Thyroid gland (tissue), 4 donors: Measurements from ENCODE around the gene MSH3. TPM values are rescaled to one million over a fixed set of nuclear protein-coding genes. Genes with fewer than 3 reads are reported as not detected.
"Not testable (repeated sequence)": the region's sequence is repeated elsewhere in the genome, so short reads cannot be mapped to it uniquely, and the experiment has no call there.

Source experiments
- DNase-seq, 2 donors: peaks; one replicate each; pipeline ENCODE4 v3.0.0-alpha.2; 2019
- H3K27ac ChIP-seq, 3 donors: fragments of 200-600 bp; sonication (generic); 1 replicate in 2 of 3; 2 replicates in 1 of 3; pipeline ENCODE4 v1.5.1; 2016 to 2019; ENCODE audit warnings: mild to moderate bottlenecking in 1 of 3, moderate library complexity in 1 of 3
- H3K27me3 ChIP-seq: fragments of 200-600 bp; sonication (generic); one replicate; pipeline ENCODE4 v1.5.1; 2019
- H3K36me3 ChIP-seq, 2 donors: fragments of 200-600 bp; sonication (generic); one replicate each; pipeline ENCODE4 v1.5.1; 2016 to 2019
- H3K4me1 ChIP-seq, 2 donors: fragments of 200-600 bp; sonication (generic); one replicate each; pipeline ENCODE4 v1.5.1; 2017 to 2019
- H3K4me3 ChIP-seq, 3 donors: fragments of 200-600 bp; sonication (generic); replicated peaks in 1 of 3; 1 replicate in 2 of 3; 2 replicates in 1 of 3; pipeline ENCODE4 v1.5.1; 2016; ENCODE audit warnings: mild to moderate bottlenecking in 1 of 3
- H3K9me3 ChIP-seq: fragments of 200-600 bp; sonication (generic); one replicate; pipeline ENCODE4 v1.5.1; 2017
- POLR2A ChIP-seq, 2 donors: fragments of 450-650 bp; IDR thresholded peaks; one replicate each; pipeline ENCODE4 v1.6.1; 2017; ENCODE audit warnings: antibody characterized with exemption in 2 of 2, mild to moderate bottlenecking in 2 of 2, moderate library complexity in 1 of 2
- WGBS, 2 donors: methylation state at CpG; one replicate each; pipeline ENCODE4 v1.1.5; 2017; 5-methylcytosine and 5-hydroxymethylcytosine counted together
- intact Hi-C: fragments of 100-400 bp; cut with DNase I; formaldehyde crosslinking; loops from one replicate; pipeline ENCODE4 v1.15.1; 2023
- total RNA-seq, 4 donors: library from RNA; depleted of rRNA; stranded (reverse); fragments of >200 nt; gene quantifications; one replicate each; pipeline ENCODE4 v1.2.3, GENCODE V29; 2016
- TF ChIP-seq, protein P1 (sequence below), 6 experiments: fragments of 200-600 bp in 3 of 6; fragments of 450-650 bp in 3 of 6; sonication (generic) in 3 of 6; IDR thresholded peaks; one replicate each; pipeline ENCODE4 v1.5.1; 2016 to 2019; ENCODE audit warnings: antibody characterized with exemption in 6 of 6, mild to moderate bottlenecking in 2 of 6, inconsistent platforms in 1 of 6, moderate library complexity in 1 of 6

Gene MSH3
- total RNA-seq, 4 donors from 2014 or later, result 25.9 to 45.0 (median 26.1) TPM

- peaks cover 0 to 7% of the 10 kb centered on the region in 2 donors for H3K36me3 ChIP-seq
- H3K27ac ChIP-seq, result no peak overlapping the region
- no peak overlapping the region for H3K4me3 ChIP-seq
- TF ChIP-seq, protein P1, sequence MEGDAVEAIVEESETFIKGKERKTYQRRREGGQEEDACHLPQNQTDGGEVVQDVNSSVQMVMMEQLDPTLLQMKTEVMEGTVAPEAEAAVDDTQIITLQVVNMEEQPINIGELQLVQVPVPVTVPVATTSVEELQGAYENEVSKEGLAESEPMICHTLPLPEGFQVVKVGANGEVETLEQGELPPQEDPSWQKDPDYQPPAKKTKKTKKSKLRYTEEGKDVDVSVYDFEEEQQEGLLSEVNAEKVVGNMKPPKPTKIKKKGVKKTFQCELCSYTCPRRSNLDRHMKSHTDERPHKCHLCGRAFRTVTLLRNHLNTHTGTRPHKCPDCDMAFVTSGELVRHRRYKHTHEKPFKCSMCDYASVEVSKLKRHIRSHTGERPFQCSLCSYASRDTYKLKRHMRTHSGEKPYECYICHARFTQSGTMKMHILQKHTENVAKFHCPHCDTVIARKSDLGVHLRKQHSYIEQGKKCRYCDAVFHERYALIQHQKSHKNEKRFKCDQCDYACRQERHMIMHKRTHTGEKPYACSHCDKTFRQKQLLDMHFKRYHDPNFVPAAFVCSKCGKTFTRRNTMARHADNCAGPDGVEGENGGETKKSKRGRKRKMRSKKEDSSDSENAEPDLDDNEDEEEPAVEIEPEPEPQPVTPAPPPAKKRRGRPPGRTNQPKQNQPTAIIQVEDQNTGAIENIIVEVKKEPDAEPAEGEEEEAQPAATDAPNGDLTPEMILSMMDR (IDR thresholded peaks at IDR 0.05), result no peak
- no peak for TF ChIP-seq POLR2A (IDR thresholded peaks at IDR 0.05)
- H3K9me3 ChIP-seq, result no peaks in the 10 kb centered on the region
- DNase-seq, result no peak
- no peaks in the 10 kb centered on the region for H3K27me3 ChIP-seq
- WGBS, 2 donors, result 56 to 68% methylated on average over 3 of the region's 3 CpGs
- intact Hi-C loops, result no loop called here
- H3K4me1 ChIP-seq, result no peaks in the 10 kb centered on the region
These were observed 216.0 kb downstream of the MSH3 start for GRCh38 chr5:80870442-80870841.

DNA sequence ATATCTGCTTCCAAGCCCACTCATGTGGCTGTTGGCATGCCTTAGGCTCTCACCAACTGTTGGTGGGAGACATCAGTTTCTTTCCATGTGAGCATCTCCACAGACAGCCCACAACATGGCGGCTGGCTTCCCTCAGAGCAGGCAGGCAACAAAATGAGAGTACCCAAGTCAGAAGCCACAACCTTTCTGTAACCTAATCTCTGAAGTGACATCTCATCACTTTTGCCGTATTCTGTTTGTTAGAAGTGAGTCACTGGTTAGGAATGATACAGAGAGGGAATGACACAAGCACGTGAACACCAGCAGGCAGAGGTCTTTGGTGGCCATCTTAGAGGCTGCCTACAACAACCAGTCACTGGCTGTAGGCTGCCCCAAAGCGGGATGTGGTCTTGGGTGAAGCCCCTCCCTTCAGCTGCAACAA is 217.1 kb downstream of the MSH3 start:
- intact Hi-C loops, result no loop called here
- TF ChIP-seq, protein P1 (IDR thresholded peaks at IDR 0.05), result no peak
- TF ChIP-seq POLR2A (IDR thresholded peaks at IDR 0.05), result no peak
- no peak overlapping the region for H3K27ac ChIP-seq
- no peak for DNase-seq
- no peak overlapping the region for H3K4me3 ChIP-seq
- H3K27me3 ChIP-seq, result no peaks in the 10 kb centered on the region
- peaks cover 0 to 7% of the 10 kb centered on the region in 2 donors for H3K36me3 ChIP-seq
- 96 to 100% methylated on average over 4 of the region's 4 CpGs for WGBS, 2 donors
- H3K9me3 ChIP-seq, result no peaks in the 10 kb centered on the region
- H3K4me1 ChIP-seq, result no peaks in the 10 kb centered on the region

DNA sequence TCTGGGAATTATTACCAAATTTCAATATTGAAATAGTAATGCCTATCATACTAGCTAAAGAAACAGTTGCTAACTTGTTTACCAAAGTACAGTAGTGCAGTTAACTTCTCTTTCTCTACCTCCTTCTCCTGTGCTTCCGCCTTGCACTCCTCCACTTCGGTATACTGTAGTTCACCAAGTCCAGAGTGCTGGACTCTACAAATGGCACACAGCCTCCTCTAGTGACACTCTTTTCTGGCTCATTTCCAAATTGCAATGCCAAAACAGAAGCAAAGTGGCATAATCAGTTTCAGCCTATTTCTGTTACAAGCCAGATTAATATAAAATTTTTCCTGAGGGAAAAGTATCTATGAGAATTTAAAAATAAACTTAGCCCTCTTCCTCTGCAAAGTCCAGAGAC is 219.7 kb downstream of the MSH3 start:
- H3K4me3 ChIP-seq, result no peak overlapping the region
- WGBS, 2 donors, result 84% methylated on average over 2 of the region's 2 CpGs

GRCh38 chr5:80877592-80877991 is 223.1 kb downstream of the MSH3 start:
- no peak for TF ChIP-seq POLR2A (IDR thresholded peaks at IDR 0.05)
- TF ChIP-seq, protein P1 (IDR thresholded peaks at IDR 0.05), result no peak
- no peak for DNase-seq
- H3K4me3 ChIP-seq, result no peak overlapping the region
- intact Hi-C loops, result no loop called here
- no peak overlapping the region for H3K27ac ChIP-seq
- peaks cover 0 to 6% of the 10 kb centered on the region in 2 donors for H3K36me3 ChIP-seq
- H3K27me3 ChIP-seq, result no peaks in the 10 kb centered on the region
- H3K9me3 ChIP-seq, result no peaks in the 10 kb centered on the region
- no peaks in the 10 kb centered on the region for H3K4me1 ChIP-seq
- 91 to 100% methylated on average over 1 to 2 of the region's 3 CpGs for WGBS, 2 donors

More for the DNA sequence above, 219.7 kb downstream of the MSH3 start:
- Histone ChIP-seq H3K27me3 (no peaks in the 10 kb centered on the region), H3K27ac (no peak overlapping the region), H3K9me3 (no peaks in the 10 kb centered on the region), H3K36me3 (peaks cover 0 to 10% of the 10 kb centered on the region in 2 donors), H3K4me1 (no peaks in the 10 kb centered on the region)
- TF ChIP-seq, protein P1 (IDR thresholded peaks at IDR 0.05), result no peak
- no peak for TF ChIP-seq POLR2A (IDR thresholded peaks at IDR 0.05)
- intact Hi-C loops, result no loop called here
- DNase-seq, result no peak

GRCh38 chr5:80881726-80882125 is 227.3 kb downstream of the MSH3 start:
- Histone ChIP-seq H3K9me3 (no peaks in the 10 kb centered on the region), H3K36me3 (peaks cover 0 to 6% of the 10 kb centered on the region in 2 donors), H3K4me3 (no peak overlapping the region), H3K4me1 (no peaks in the 10 kb centered on the region), H3K27ac (no peak overlapping the region), H3K27me3 (no peaks in the 10 kb centered on the region)
- DNase-seq, result no peak
- 97 to 98% methylated on average over 4 of the region's 4 CpGs for WGBS, 2 donors
- intact Hi-C loops, result no loop called here
- TF ChIP-seq, protein P1 (IDR thresholded peaks at IDR 0.05), result no peak
- TF ChIP-seq POLR2A (IDR thresholded peaks at IDR 0.05), result no peak

GRCh38 chr5:80883390-80883789 is 228.9 kb downstream of the MSH3 start:
- DNase-seq, H3K36me3 ChIP-seq, H3K27me3 ChIP-seq, H3K4me3 ChIP-seq, H3K27ac ChIP-seq, H3K9me3 ChIP-seq, intact Hi-C loops, H3K4me1 ChIP-seq: not testable (repeated sequence)
- 97% methylated on average over 3 of the region's 3 CpGs for WGBS, 2 donors
